A549 (cell line): ENCODE data around the gene MYO9A.

ENCODE experiments used
- CHD2 ChIP-seq: fragments of 150-350 bp; IDR thresholded peaks from 2 replicates; pipeline ENCODE4 v1.6.1; 2014; ENCODE audit warnings: low read length; ENCODE audit not compliant: partially characterized antibody
- CTCF ChIP-seq: fragments of >200 bp; sonication (Bioruptor Twin); formaldehyde crosslinking; IDR thresholded peaks from 3 replicates; pipeline ENCODE4 v1.5.1; 2016
- HDAC2 ChIP-seq: fragments of 200-600 bp; sonication (generic); IDR thresholded peaks from 2 replicates; pipeline ENCODE4 v1.6.1; 2016
- MAX ChIP-seq: IDR thresholded peaks from 2 replicates; pipeline ENCODE4 v1.6.1; 2012
- PHF8 ChIP-seq: fragments of 200-600 bp; sonication (generic); IDR thresholded peaks from 2 replicates; pipeline ENCODE4 v1.6.1; 2016; ENCODE audit warnings: low read depth, mild to moderate bottlenecking, antibody characterized with exemption, moderate library complexity, borderline replicate concordance
- POLR2A ChIP-seq: IDR thresholded peaks from 2 replicates; pipeline ENCODE4 v1.6.1; 2012; ENCODE audit warnings: mild to moderate bottlenecking, low read length
- RARB ChIP-seq: fragments of 250-450 bp; sonication (Bioruptor Pico); IDR thresholded peaks from 2 replicates; pipeline ENCODE4 v1.8.0; 2021; ENCODE audit warnings: mild to moderate bottlenecking, moderate library complexity
- ZNF302 ChIP-seq: fragments of 250-450 bp; sonication (Bioruptor Pico); IDR thresholded peaks from 2 replicates; pipeline ENCODE4 v1.9.0; 2021; ENCODE audit warnings: inconsistent platforms, mild to moderate bottlenecking, moderate library complexity
- TF ChIP-seq, protein P1 (sequence below): fragments of 200-600 bp; sonication (generic); IDR thresholded peaks from 2 replicates; pipeline ENCODE4 v1.6.1; 2016; ENCODE audit warnings: antibody characterized with exemption, mild to moderate bottlenecking, moderate library complexity

- no peak for TF ChIP-seq POLR2A
- no peak for TF ChIP-seq CTCF
- TF ChIP-seq RARB (CRISPR knock-in tag), result no peak
- no peak for TF ChIP-seq MAX
- TF ChIP-seq HDAC2, result no peak
- TF ChIP-seq CHD2, result no peak
- no peak for TF ChIP-seq ZNF302 (CRISPR knock-in tag)
- no peak for TF ChIP-seq PHF8
- TF ChIP-seq, protein P1, sequence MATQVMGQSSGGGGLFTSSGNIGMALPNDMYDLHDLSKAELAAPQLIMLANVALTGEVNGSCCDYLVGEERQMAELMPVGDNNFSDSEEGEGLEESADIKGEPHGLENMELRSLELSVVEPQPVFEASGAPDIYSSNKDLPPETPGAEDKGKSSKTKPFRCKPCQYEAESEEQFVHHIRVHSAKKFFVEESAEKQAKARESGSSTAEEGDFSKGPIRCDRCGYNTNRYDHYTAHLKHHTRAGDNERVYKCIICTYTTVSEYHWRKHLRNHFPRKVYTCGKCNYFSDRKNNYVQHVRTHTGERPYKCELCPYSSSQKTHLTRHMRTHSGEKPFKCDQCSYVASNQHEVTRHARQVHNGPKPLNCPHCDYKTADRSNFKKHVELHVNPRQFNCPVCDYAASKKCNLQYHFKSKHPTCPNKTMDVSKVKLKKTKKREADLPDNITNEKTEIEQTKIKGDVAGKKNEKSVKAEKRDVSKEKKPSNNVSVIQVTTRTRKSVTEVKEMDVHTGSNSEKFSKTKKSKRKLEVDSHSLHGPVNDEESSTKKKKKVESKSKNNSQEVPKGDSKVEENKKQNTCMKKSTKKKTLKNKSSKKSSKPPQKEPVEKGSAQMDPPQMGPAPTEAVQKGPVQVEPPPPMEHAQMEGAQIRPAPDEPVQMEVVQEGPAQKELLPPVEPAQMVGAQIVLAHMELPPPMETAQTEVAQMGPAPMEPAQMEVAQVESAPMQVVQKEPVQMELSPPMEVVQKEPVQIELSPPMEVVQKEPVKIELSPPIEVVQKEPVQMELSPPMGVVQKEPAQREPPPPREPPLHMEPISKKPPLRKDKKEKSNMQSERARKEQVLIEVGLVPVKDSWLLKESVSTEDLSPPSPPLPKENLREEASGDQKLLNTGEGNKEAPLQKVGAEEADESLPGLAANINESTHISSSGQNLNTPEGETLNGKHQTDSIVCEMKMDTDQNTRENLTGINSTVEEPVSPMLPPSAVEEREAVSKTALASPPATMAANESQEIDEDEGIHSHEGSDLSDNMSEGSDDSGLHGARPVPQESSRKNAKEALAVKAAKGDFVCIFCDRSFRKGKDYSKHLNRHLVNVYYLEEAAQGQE, result no peak
These were observed 317.8 kb downstream of the MYO9A start for GRCh38 chr15:71800190-71800589.
